K562 (cell line): Measurements from ENCODE around the gene PDE9A. TPM values are rescaled to one million over a fixed set of nuclear protein-coding genes. Genes with fewer than 3 reads are reported as not detected.

ENCODE experiments used
- ATAC-seq: fragments of 200-7000 bp; cut with Tn5 transposase; 3 replicates; pipeline ENCODE4 v1.9.1; 2020; ENCODE audit warnings: moderate library complexity
- BruUV-seq: library from RNA; stranded (reverse); fragments of 400-500 nt; replicated peaks from 2 replicates; lab custom pipeline; 2021; lab: Mats Ljungman, UMichigan
- CTCF ChIA-PET: fragments of 300-600 bp; formaldehyde crosslinking; extraction: SDS; loops from one replicate; lab custom pipeline; 2021; ENCODE audit warnings: low intra/inter-chr PET ratio; lab: Yijun Ruan, JAX
- POLR2A ChIA-PET: fragments of 300-600, 350-650 bp; sonication (Branson Sonifier 250); formaldehyde crosslinking; extraction: SDS; loops from one replicate; lab custom pipeline; 2021; ENCODE audit warnings: antibody characterized with exemption, inconsistent platforms; lab: Yijun Ruan, JAX
- DNase-seq, 4 experiments: peaks; one replicate each; pipeline versions ENCODE4 v3.0.0 to v3.0.0-alpha.2; 2011 to 2018; ENCODE audit warnings: low spot score in 3 of 4, mixed read lengths in 3 of 4; ENCODE audit errors: extremely low read depth in 1 of 4
- FAIRE-seq: peaks from 2 replicates; lab custom pipeline; 2011; peaks lifted over from hg19 to GRCh38; lab: Jason Lieb, UNC
- H2AFZ ChIP-seq: 2 replicates; pipeline ENCODE4 v1.6.0; 2011; ENCODE audit warnings: low read depth, low read length, control low read depth, inconsistent platforms
- H3K27ac ChIP-seq: fragments of 200-600 bp; 3 replicates; pipeline ENCODE4 v1.8.0; 2011; ENCODE audit warnings: low read depth, mild to moderate bottlenecking, control low read depth, inconsistent platforms, low read length, moderate library complexity, mixed read lengths; ENCODE audit errors: extremely low read depth
- H3K27me3 ChIP-seq, 2 experiments: fragments of 300-600 bp in 1 of 2; 2 replicates in 1 of 2; 3 replicates in 1 of 2; pipeline versions ENCODE4 v1.6.0 to v1.8.0; 2011; ENCODE audit warnings: inconsistent platforms in 2 of 2, low read length in 2 of 2, mild to moderate bottlenecking in 1 of 2, mixed read lengths in 1 of 2, moderate library complexity in 1 of 2; ENCODE audit not compliant: control insufficient read depth in 2 of 2, insufficient read depth in 2 of 2
- H3K36me3 ChIP-seq: fragments of 300-600 bp; 3 replicates; pipeline ENCODE4 v1.8.0; 2011; ENCODE audit warnings: mild to moderate bottlenecking, low read length, inconsistent platforms; ENCODE audit not compliant: control insufficient read depth, insufficient read depth
- H3K4me1 ChIP-seq, 2 experiments: fragments of 200-600 bp in 1 of 2; replicated peaks in 1 of 2; 2 replicates in 1 of 2; 3 replicates in 1 of 2; pipeline versions ENCODE4 v1.5.1 to v1.8.0; 2011; ENCODE audit warnings: inconsistent platforms in 2 of 2, low read length in 2 of 2, mild to moderate bottlenecking in 1 of 2, mixed read lengths in 1 of 2, moderate library complexity in 1 of 2; ENCODE audit not compliant: control insufficient read depth in 2 of 2, insufficient read depth in 2 of 2
- H3K4me2 ChIP-seq: 2 replicates; pipeline ENCODE4 v1.6.1; 2011; ENCODE audit warnings: low read length, control low read depth, inconsistent platforms, mixed read lengths; ENCODE audit not compliant: insufficient read depth
- H3K4me3 ChIP-seq: fragments of 200-600 bp; sonication (generic), shearing (Covaris generic); 2 replicates; pipeline ENCODE4 v1.5.1; 2016; ENCODE audit warnings: control low read depth, inconsistent platforms
- H3K79me2 ChIP-seq: fragments of 200-600 bp; 3 replicates; pipeline ENCODE4 v1.8.0; 2011; ENCODE audit warnings: low read length, inconsistent platforms; ENCODE audit not compliant: control insufficient read depth, insufficient read depth
- H3K9ac ChIP-seq, 2 experiments: 2 replicates each; pipeline versions ENCODE4 v1.6.0 to v1.6.1; 2011; ENCODE audit warnings: low read depth in 2 of 2, low read length in 2 of 2, control low read depth in 1 of 2, inconsistent platforms in 1 of 2, mild to moderate bottlenecking in 1 of 2, mixed read lengths in 1 of 2; ENCODE audit not compliant: insufficient read depth in 1 of 2
- H3K9me1 ChIP-seq: one replicate; pipeline ENCODE4 v1.6.0; 2011; ENCODE audit warnings: inconsistent platforms, mild to moderate bottlenecking, low read length, moderate library complexity; ENCODE audit not compliant: control insufficient read depth, insufficient read depth
- H3K9me3 ChIP-seq: replicated peaks from 2 replicates; pipeline ENCODE4 v1.5.1; 2011; ENCODE audit warnings: low read depth, low read length, inconsistent platforms; ENCODE audit not compliant: control insufficient read depth, insufficient read depth
- H4K20me1 ChIP-seq: replicated peaks from 2 replicates; pipeline ENCODE4 v1.6.1; 2011; ENCODE audit warnings: low read length, inconsistent platforms, mixed read lengths; ENCODE audit not compliant: control insufficient read depth, insufficient read depth
- BDP1 ChIP-seq: IDR thresholded peaks from 3 replicates; pipeline ENCODE4 v1.6.1; 2011; ENCODE audit not compliant: insufficient read length, insufficient read depth
- CAMTA2 ChIP-seq: fragments of 250-450 bp; sonication (Bioruptor Pico); conservative IDR thresholded peaks from 2 replicates; pipeline ENCODE4 v1.5.1; 2022
- KDM1A ChIP-seq, 2 experiments: fragments of 450-650 bp; IDR thresholded peaks; 2 replicates each; pipeline ENCODE4 v1.6.1; 2016; ENCODE audit warnings: mild to moderate bottlenecking in 2 of 2
- ZKSCAN8 ChIP-seq: fragments of 200-800 bp; sonication (Bioruptor generic); IDR thresholded peaks from 2 replicates; pipeline ENCODE4 v1.6.1; 2016; ENCODE audit warnings: missing genetic modification characterization, missing compliant biosample characterization
- ZNF12 ChIP-seq: sonication (generic); formaldehyde crosslinking; IDR thresholded peaks from 2 replicates; pipeline ENCODE4 v1.4.0; 2020; ENCODE audit warnings: mild to moderate bottlenecking, missing genetic modification reagents
- ZNF444 ChIP-seq: fragments of 250-450 bp; sonication (Bioruptor Pico); IDR thresholded peaks from 2 replicates; pipeline ENCODE4 v1.4.0; 2020; ENCODE audit warnings: mild to moderate bottlenecking, moderate library complexity
- WGBS: fragments of 100-300 bp; shearing (Covaris generic); methylation state at CpG from one replicate; pipeline ENCODE4 v1.1.6; 2016; ENCODE audit warnings: low coverage, mixed read lengths; ENCODE audit not compliant: insufficient coverage; ENCODE audit errors: missing lambda C conversion rate; 5-methylcytosine and 5-hydroxymethylcytosine counted together
- in situ Hi-C: fragments of 300-500 bp; cut with MboI; formaldehyde crosslinking; loops from 4 replicates; pipeline ENCODE4 v1.15.0; 2018; ENCODE audit warnings: inconsistent platforms, mixed read lengths
- intact Hi-C: fragments of 100-400 bp; cut with micrococcal nuclease; formaldehyde crosslinking; loops from 2 replicates; pipeline ENCODE4 v1.14.2; 2022
- polyA plus RNA-seq, 8 experiments: library from polyadenylated mRNA; depleted of rRNA in 4 of 8; stranded (reverse) in 5 of 8; unstranded in 3 of 8; fragments of >200 nt; fragmentation: Nextera tagmentation in 2 of 8; fragmentation: Illumina TruSeq in 1 of 8; extraction: Ambion mirVana in 2 of 8; extraction: Trizol in 1 of 8; gene quantifications; 2 replicates each; pipeline versions ENCODE4 v1.2.1 to v1.2.3, GENCODE V29; 2011 to 2014; ENCODE audit warnings: inconsistent platforms in 1 of 8, missing spikeins in 1 of 8
- total RNA-seq, 7 experiments: library from RNA; depleted of rRNA in 6 of 7; stranded (reverse); fragments of >200 nt in 6 of 7; fragmentation: Illumina TruSeq in 2 of 7; extraction: Trizol in 2 of 7; gene quantifications; 2 replicates each; pipeline versions ENCODE4 v1.2.1 to v1.2.3, GENCODE V29; 2011 to 2021; ENCODE audit warnings: low replicate concordance in 1 of 7
- TF ChIP-seq, protein P1 (sequence below): fragments of 450-650 bp; IDR thresholded peaks from 2 replicates; pipeline ENCODE4 v1.6.1; 2017; ENCODE audit warnings: antibody characterized with exemption

PDE9A gene
- total and polyA plus RNA-seq, 9 of the 15 experiments (the other 6 are each of a cell fraction or from before 2014, with no cell fraction given): 0.07 to 0.27 TPM; not detected in 7

DNA sequence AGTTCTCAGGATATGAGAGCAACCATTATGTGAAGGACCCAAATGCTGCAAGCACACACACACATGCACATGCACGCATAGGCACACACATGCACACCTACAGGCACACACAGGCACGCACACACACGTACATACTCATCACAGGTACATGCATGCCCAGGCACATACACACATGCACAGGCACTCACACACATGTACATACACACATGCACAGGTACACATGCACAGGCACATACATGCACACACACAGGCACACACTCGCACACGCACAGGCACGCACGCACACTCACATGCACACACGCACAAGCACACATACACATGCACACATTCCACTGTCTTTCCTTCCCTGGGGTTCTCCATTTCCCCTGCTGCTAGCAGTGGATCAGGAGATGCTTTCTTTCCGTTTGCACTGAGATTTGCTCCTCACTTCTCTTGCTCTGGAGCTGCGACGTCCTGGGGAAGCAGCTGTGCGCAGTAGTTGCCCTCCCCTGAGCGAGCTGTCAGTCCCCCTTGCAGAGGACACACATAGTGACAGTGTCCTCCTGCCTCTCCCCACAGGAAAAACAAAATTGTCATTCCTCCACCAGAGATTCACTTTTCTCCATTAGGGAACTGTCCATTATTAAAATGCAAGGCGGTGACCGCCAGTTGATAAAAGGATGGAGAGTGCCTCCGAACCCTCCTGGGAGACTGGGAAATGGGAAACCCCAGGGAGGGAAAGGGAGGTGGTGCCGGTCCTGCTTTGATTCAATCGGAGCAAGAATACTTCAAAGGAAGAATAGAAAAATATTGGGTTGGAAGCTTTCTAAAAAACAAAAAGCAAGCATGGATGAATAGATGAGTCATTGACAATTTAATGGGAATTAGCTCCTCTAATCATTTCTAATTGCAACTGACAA, 156.4 kb downstream of the PDE9A start:
- H2AFZ ChIP-seq: no peak overlapping the region
- no peak overlapping the region for H3K4me3 ChIP-seq
- no peaks in the 10 kb centered on the region for H3K79me2 ChIP-seq
- in situ Hi-C loops (loop anchor here (10.0 kb wide), 1 partner anchor 215 kb away; no protein-coding TSS in a partner anchor), intact Hi-C loops (no loop called here)
- FAIRE-seq (no peak), DNase-seq (no peak), ATAC-seq (no peak)
- H3K9ac ChIP-seq: no peak overlapping the region
- H3K27me3 ChIP-seq: peaks cover 36 to 48% of the 10 kb centered on the region in 2 experiments
- H3K4me1 ChIP-seq: no peaks in the 10 kb centered on the region
- H4K20me1 ChIP-seq: peaks cover 12% of the 10 kb centered on the region; the same call in 1 of the 2 replicates
- no peak for TF ChIP-seq CAMTA2 (CRISPR knock-in tag)
- no peak for TF ChIP-seq ZKSCAN8 (CRISPR knock-in tag)
- TF ChIP-seq ZNF12: no peak
- TF ChIP-seq, protein P1, sequence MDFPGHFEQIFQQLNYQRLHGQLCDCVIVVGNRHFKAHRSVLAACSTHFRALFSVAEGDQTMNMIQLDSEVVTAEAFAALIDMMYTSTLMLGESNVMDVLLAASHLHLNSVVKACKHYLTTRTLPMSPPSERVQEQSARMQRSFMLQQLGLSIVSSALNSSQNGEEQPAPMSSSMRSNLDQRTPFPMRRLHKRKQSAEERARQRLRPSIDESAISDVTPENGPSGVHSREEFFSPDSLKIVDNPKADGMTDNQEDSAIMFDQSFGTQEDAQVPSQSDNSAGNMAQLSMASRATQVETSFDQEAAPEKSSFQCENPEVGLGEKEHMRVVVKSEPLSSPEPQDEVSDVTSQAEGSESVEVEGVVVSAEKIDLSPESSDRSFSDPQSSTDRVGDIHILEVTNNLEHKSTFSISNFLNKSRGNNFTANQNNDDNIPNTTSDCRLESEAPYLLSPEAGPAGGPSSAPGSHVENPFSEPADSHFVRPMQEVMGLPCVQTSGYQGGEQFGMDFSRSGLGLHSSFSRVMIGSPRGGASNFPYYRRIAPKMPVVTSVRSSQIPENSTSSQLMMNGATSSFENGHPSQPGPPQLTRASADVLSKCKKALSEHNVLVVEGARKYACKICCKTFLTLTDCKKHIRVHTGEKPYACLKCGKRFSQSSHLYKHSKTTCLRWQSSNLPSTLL: no peak
- no peak for TF ChIP-seq BDP1
- no peak for TF ChIP-seq ZNF444
- TF ChIP-seq KDM1A (IDR thresholded peaks at IDR 0.05): peak in 1 of 2 experiments; percentile 42; a peak in 1 of 4 replicates
- H3K9me3 ChIP-seq: no peaks in the 10 kb centered on the region
- WGBS: under 1% methylated on average over 18 of the region's 18 CpGs
- no TSS peak for BruUV-seq
- ChIA-PET POLR2A (interaction anchor here (0.6 to 0.8 kb wide), 2 partner anchors 18 to 27 kb away, joined by 3 to 4 read pairs; no protein-coding TSS in a partner anchor), CTCF (no interaction called here)
- H3K36me3 ChIP-seq: no peaks in the 10 kb centered on the region
- H3K4me2 ChIP-seq: no peak overlapping the region
- no peaks in the 10 kb centered on the region for H3K9me1 ChIP-seq
- no peak overlapping the region for H3K27ac ChIP-seq
